Astrocyte (in vitro differentiated cells and primary cell): Measurements from ENCODE around the gene ME2.

Source experiments
- CTCF ChIP-seq: IDR thresholded peaks from 2 replicates; pipeline ENCODE4 v1.5.1; 2011; ENCODE audit warnings: low read depth, mild to moderate bottlenecking, inconsistent platforms, low read length, moderate library complexity; ENCODE audit not compliant: insufficient read depth
- EZH2 ChIP-seq: IDR thresholded peaks from 2 replicates; pipeline ENCODE4 v1.6.1; 2012; ENCODE audit warnings: mild to moderate bottlenecking, low read length, inconsistent platforms; ENCODE audit not compliant: insufficient read depth

- no peak for TF ChIP-seq CTCF
- TF ChIP-seq EZH2: no peak
Observed at GRCh38 chr18:50849419-50849821, 29.5 kb upstream of the ME2 start.
